AML-193 (cell line): ENCODE measurements around the gene VOPP1.
A peak's percentile ranks its signal among the peaks of the same experiment; 100 is the strongest.
"Not testable (repeated sequence)": the region's sequence is repeated elsewhere in the genome, so short reads cannot be mapped to it uniquely, and the experiment has no call there.

Experiments used
- DNase-seq, 2 experiments: peaks; one replicate each; lab custom pipeline; 2025; lab: John Stamatoyannopoulos, UW

The VOPP1 gene, protein sequence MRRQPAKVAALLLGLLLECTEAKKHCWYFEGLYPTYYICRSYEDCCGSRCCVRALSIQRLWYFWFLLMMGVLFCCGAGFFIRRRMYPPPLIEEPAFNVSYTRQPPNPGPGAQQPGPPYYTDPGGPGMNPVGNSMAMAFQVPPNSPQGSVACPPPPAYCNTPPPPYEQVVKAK

DNA sequence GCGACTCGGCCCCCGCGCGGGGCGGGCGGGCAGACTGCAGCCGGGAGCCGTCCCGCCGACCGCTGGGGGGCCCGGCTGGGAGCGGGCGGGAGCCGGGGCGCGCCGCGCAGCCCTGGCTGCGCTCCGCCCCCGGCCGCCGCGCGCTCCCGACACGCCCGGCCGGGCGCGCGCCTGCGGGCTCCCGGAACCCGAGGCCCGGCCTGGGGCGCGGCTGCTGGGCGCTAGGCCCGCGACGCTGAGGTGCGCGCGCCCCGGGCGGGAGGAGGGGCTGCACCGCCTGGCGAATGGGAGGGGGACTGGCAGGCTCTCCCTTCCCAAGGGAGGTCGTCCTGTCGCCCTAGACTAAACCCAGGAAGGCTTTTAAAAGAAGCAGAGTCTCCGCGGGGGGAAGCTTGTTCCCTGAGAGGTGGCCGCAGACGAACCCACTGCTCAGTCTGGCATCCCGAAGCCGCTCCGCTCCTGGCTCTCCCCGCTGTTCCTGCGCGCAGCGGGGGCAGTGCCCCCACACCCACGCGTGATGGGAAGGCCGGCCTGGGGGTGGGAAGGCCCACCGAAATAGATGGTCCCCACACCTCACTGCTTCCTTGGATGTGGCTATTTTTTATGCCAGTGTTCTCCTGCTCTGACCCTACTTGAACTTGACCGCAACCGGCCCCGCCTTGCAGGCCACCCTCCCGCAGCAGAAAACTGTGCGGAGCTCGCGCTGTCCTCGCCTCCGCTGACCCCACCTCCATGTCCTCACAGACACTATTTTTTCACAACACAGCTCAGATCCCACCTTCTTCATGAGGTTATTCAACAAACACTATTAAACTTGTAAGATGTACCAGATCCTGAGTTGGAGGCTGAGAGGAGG is at the start of gene VOPP1:
Gene VOPP1, minus strand, starts transcription at position 125 of the 856 bp plus-strand sequence. CDS start 178 bp downstream, outside the sequence.
- DNase-seq: peak; percentile 12 to 31

- DNase-seq: no peak
These were observed 46.6 kb upstream of the VOPP1 start for GRCh38 chr7:55618913-55619312.

DNA sequence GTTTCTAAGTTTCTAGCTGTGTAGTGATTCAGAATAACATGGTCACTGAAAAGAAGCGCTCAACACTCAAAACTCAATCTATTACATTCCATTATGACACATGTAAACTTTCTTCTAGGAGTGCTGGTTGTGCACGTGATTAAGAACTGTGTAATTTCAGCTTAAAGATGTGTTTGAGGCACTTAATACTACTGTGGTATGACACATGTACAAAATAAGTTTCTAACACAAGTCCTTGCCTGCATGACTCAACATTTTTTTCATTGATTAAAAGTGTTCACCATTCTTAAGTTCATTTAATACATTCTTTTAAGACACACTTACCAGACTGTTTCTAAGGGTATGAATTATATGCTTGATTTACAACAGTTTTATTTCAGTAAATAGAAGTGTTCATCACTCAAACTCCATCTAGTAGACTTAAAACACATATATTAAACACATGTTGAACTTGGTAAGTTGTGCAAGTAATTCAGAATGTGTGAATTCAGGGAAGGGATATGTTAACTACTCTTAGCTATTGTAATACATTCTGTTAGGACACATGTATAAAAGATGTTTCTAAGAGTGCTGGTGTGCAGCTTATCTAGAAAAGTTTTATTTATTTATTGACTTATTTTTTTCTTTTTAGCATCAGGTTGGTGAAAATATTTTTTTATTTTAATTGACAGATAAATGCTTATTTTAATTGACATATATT is 42.2 kb upstream of the VOPP1 start:
- not testable (repeated sequence) for DNase-seq

DNA sequence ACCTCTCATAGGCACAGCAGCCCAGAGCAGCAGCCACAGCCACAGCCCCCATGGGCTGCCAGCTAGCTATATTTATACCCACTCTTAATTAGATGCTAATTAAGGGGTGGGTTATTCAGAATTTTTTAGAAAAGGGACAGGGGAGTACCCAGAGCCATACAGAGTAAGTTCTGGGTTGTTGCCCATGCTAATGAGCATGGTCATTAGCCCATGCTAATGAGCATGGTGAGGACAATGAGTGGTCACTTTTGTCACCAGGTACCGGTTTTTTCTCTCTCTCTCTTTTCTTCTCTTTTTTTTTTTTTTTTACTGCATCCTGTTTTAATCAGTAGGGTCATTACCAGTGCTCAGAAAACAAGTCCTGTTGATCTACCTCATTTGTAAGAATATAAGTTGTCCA is 37.4 kb upstream of the VOPP1 start:
- DNase-seq: not testable (repeated sequence)

DNA sequence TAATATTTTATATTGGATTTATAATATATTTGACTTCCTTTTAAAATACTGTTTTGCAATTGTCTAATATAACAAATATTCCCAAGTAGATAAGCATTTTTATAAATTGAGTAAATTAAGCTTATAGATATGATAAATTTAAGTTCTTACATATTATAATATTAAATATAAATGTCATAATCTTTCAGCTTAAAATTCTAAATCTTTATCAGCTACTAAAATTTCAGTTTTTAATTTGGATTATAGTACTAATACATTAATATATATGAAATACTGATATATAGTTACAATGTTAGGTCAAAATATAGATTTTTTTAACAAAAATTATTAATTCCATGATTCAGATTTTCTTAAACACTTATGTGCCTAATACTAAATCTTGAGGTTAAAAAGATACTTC is 33.4 kb upstream of the VOPP1 start:
- not testable (repeated sequence) for DNase-seq

DNA sequence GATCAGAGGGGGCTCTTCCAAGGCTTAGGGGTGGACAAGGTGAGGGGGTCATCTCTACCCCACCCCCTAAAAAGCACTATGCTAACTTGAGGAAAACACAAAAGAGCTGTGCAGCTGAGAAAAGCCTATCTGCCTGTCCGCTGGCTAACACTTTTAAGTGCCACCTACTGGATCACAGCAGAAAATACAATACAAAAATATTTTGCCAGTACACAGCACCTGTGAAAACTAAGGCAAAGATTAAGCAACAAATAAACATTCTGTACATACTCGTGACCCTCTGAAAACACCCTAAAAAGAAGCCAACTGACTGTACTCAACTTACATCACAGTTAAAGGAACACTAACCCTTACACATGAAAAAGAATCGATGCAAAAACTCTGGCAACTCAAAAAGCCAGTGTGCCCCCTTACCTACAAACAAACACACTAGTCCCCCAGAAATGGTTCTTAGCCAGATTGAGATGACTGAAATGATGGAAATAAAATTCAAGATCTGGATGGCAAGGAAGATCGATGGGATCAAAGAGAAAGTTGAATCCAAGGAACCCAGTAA is 25.7 kb upstream of the VOPP1 start:
- not testable (repeated sequence) for DNase-seq

GRCh38 chr7:55597214-55597739 is 25.0 kb upstream of the VOPP1 start:
- DNase-seq: not testable (repeated sequence)

DNA sequence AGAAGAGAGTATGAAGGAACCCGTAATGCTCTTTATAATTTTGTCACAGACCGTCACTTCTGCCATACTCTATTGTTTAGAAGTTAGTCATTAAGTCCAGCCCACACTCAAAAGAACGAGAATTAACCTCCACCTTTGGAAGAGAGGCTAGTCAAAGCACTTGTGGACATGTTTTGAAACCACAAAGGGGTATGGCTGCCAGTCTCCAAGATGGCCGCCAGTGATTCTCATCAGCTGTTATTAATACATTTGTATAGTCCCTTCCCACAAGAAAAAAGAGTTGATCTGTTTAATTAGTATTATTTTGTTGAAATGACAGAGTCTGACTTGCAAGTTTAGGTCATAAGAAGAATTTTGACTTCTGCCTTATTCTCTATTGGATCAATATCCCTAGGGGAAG is 23.2 kb upstream of the VOPP1 start:
- DNase-seq: no peak

DNA sequence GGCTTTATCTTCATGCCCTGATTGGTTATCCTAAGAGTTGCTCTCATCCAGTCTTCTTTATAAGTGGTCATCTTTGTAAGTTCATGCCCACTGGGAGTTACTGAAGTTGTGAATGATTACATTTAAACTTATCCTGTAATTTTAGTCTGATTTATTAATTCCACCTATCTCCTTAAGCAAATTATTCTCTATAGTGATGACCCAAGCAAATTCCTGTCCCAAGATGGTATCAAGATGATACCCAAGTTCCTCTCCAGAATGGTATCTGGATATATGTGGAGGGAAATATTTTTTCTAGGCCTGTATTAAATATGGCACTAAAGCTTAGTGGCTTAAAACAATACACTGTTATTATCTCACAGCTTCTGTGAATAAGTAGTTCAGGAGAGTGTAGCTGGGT is 22.6 kb upstream of the VOPP1 start:
- no peak for DNase-seq

DNA sequence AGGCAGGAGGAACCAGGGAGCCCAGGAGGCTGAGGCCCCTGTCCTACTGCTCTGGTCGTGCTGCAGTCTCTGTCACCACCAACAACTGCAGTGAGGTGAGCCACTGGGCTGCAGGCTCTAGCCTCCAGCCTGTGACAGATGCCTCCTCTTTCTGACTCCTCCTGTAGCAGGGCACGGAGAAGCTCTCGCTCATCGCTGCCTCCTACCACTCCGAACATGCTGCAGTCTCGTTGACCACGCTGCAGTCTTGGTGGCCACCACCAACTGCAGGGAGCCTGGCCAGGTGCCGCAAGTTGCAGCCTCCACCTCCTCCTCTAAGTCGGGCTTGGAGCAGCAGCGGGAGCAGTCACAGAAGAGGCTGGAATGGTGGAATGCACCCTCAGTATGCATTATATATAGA is 22.1 kb upstream of the VOPP1 start:
- no peak for DNase-seq

DNA sequence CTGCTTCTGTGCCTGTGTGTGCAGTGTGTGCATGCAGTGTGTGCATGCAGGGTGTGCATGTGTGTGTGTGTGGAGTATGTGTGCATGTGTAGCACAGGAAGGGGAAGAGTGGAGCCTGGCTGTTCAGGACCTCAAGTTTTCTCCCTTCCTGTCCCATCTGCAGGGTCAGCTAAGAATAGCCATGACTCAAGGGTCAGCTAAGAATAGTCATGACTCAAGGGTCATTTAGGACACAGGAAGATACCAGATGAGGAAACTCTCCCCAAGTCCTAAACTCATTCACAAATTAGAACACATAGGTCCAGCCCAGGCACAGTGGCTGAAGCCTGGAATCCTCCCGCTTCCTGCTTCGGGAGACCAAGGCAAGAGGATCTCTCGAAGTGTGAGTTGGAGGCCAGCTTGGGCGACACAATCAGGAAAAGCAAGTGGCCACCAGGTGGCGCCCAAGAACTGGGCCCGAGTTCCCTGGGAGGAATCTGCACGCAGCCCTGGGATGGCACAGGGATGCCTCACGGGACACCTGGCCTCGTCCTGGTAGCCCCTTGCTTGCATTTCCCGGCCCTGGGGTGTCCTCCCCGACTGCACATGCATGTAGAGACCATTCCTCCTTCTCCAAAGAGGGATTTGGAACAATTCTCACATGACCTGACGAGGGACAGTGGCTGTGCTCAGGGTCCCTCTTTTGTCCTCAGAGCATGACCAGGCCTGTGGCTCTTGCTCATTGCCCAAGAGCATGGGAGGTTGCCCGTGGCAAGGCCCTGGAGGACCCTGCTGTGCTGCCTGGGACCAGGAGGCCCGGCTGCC is 21.4 kb upstream of the VOPP1 start:
- peak in 1 of 2 experiments; percentile 25 for DNase-seq

- DNase-seq: no peak
These were observed 20.8 kb upstream of the VOPP1 start for GRCh38 chr7:55593172-55593514.

DNA sequence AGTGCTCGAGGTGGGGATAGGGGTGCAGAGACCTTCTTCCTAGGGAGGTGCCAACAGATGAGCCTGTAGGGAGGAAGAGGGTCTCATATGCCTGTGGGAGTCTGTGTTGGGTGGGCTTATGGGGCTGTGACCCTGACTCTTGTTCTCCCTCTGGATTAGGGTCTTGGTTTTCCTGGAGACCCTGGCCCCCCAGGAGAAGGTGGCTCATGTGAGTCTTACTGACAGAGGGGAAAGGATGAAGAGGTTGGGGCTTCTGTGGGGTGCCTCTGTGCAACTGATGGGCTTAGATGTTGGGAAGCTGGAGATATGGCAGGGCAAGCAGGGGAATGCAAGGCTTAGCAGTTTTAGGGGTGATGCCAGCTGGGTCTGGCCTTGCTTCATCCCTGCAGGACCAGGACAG is 20.2 kb upstream of the VOPP1 start:
- DNase-seq: no peak

DNA sequence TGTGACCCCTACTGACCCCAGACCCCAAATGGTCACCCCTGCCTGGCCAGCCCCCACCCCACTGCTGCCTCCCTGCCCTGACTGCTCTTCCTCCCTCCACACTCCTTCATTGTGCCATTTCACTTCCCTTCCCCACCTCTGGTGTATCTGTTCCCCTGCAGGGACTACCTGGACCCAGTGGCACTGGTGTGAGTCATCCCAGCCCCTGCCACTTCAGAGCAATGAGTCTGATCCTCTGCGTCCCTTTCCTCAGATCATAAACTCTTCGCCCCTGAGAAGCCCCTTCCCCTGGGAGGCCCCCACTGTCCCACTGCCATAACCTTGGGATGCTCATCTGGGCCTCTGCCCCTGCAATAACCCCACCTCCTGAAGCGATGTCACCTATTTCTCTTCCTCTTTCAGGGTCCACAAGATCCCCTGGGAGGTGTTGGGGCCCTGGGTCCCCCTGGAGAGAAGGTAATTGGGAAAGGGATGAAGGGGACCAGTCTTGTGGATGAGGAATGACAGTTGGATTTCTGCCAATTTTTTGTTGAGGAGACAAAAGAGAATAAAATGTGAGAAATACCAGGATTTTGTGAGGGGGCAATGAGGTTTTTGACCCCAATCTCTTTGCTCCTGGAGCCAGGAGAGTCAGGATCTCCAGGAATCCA is 19.1 kb upstream of the VOPP1 start:
- DNase-seq: no peak

DNA sequence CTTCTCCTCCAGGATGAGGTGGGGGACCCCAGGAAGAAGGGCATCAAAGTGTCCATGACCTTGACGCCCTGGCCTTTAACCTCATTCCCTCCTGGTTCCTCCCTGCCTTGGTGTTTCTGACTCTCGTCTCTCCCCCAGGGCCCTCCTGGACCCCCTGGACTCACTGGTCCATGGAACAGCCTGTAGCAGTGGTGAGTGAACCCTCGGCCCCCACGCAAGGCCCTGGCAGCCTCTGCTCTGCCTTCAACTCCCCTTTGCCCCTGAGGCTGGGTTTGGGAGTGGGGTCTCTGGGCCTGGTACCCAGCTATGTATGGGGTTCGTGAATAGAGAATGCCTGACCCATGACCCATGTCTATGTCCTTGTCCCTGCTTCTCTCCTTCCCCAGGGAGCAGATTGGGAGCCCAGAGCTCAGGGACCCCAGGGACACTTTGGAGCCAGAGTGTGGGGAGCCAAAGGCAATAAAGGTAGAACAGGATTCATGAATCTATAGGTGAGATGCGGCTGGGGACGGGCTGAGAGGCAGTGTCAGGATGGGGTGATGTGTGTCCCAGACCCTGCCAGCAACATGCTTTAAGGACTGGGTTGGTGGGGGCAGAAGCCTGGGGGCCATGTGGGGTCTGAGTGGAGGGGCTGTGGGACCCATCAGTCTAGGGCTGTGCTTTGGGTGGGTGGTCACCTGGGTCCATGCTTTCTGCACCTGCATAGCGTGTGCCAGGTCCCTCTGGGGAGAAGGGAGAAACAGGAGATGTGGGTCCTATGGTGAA is 18.4 kb upstream of the VOPP1 start:
- no peak for DNase-seq

GRCh38 chr7:55589905-55590304 is 17.6 kb upstream of the VOPP1 start:
- DNase-seq: no peak

DNA sequence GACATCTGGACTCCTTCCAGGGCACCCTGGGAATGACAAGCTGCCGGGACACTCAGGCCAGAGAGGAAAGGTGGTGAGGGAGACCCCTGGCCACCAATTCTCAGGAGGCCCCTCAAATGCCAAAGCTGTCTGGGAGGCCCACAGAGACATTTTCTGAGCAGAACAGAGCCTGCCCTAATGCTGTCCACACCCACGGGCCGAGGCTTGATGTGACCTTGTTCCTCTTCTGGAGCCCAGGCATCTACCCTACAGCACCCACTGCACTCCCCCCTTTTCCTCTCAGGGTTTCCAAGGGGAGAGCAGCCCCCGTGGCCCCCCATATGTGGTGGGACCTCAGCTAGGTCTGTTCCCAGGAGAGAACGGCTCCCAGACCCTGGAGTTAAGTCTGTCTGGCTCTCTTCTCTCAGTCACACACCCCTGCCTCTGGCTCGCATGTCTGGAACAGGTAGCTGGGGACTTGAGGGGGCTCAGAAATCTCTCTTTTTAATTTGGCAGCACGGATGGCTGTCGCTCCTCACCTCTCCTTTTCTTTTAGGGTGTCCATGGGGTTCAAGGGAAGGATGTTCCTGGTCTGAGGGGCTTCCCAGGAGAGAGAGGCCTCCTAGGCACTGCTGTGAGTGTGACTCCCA is 16.8 kb upstream of the VOPP1 start:
- no peak for DNase-seq

DNA sequence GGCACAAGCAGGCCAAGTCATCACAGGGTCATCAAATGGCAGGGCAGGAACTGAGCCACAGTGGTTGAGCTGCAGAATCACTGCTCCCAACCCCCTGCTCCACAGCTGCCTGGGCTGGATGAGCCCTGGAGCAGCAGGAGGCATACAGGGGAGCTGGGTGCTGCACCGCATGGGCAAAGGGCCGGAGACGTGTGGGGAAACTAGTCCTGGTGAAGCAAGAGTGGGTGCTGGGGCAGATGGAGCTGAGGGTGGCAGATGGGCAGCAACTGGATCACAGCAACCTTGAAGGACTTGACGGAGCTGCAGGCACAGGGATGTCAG is 16.0 kb upstream of the VOPP1 start:
- no peak for DNase-seq

- DNase-seq: no peak
These were observed 15.5 kb upstream of the VOPP1 start for GRCh38 chr7:55587687-55588378.
